H9 (cell line): ENCODE data around the gene PRPF6. TPM values are rescaled to one million over a fixed set of nuclear protein-coding genes. Genes with fewer than 3 reads are reported as not detected.

Experiments used
- DNase-seq: peaks from one replicate; pipeline ENCODE4 v3.0.0-alpha.2; 2017
- H2AFZ ChIP-seq: one replicate; pipeline ENCODE4 v1.6.1; 2013; ENCODE audit warnings: mild to moderate bottlenecking, low read length, control low read depth, moderate library complexity
- H2AK5ac ChIP-seq: 2 replicates; pipeline ENCODE4 v1.6.1; 2013; ENCODE audit warnings: low read length, control low read depth, mixed read lengths; ENCODE audit not compliant: insufficient read length
- H2BK120ac ChIP-seq: one replicate; pipeline ENCODE4 v1.6.1; 2013; ENCODE audit warnings: low read depth, mild to moderate bottlenecking, low read length, control low read depth, inconsistent platforms; ENCODE audit not compliant: poor library complexity, severe bottlenecking
- H2BK12ac ChIP-seq: 2 replicates; pipeline ENCODE4 v1.6.1; 2013; ENCODE audit warnings: low read length, control low read depth, mixed read lengths, low read depth; ENCODE audit not compliant: insufficient read length
- H2BK15ac ChIP-seq: 2 replicates; pipeline ENCODE4 v1.6.1; 2013; ENCODE audit warnings: low read depth, low read length, control low read depth
- H2BK20ac ChIP-seq: one replicate; pipeline ENCODE4 v1.6.1; 2013; ENCODE audit warnings: low read depth, mild to moderate bottlenecking, low read length, control low read depth, inconsistent platforms; ENCODE audit not compliant: poor library complexity, severe bottlenecking
- H2BK5ac ChIP-seq: 2 replicates; pipeline ENCODE4 v1.6.1; 2013; ENCODE audit warnings: low read length, control low read depth, mixed read lengths; ENCODE audit not compliant: insufficient read length
- H3K14ac ChIP-seq: 2 replicates; pipeline ENCODE4 v1.6.1; 2013; ENCODE audit warnings: low read length, control low read depth; ENCODE audit not compliant: insufficient read depth
- H3K18ac ChIP-seq: 2 replicates; pipeline ENCODE4 v1.6.1; 2013; ENCODE audit warnings: low read depth, mild to moderate bottlenecking, mixed read lengths, low read length, control low read depth; ENCODE audit not compliant: insufficient read length
- H3K23ac ChIP-seq: 2 replicates; pipeline ENCODE4 v1.6.1; 2013; ENCODE audit warnings: low read length, control low read depth, mixed read lengths, low read depth; ENCODE audit not compliant: insufficient read length
- H3K23me2 ChIP-seq: 2 replicates; pipeline ENCODE4 v1.6.1; 2013; ENCODE audit warnings: low read depth, mild to moderate bottlenecking, mixed read lengths, low read length, control low read depth; ENCODE audit not compliant: insufficient read length, poor library complexity, severe bottlenecking
- H3K27ac ChIP-seq: 2 replicates; pipeline ENCODE4 v1.5.1; 2013; ENCODE audit warnings: low read length, control low read depth, mixed read lengths, low read depth; ENCODE audit not compliant: insufficient read length
- H3K27me3 ChIP-seq: 2 replicates; pipeline ENCODE4 v1.6.1; 2013; ENCODE audit warnings: low read length, control low read depth, inconsistent platforms; ENCODE audit not compliant: insufficient read depth
- H3K4ac ChIP-seq: 2 replicates; pipeline ENCODE4 v1.6.1; 2013; ENCODE audit warnings: low read depth, mild to moderate bottlenecking, control low read depth, inconsistent platforms, low read length, moderate library complexity
- H3K4me1 ChIP-seq: 2 replicates; pipeline ENCODE4 v1.6.1; 2013; ENCODE audit warnings: low read length, control low read depth, inconsistent platforms; ENCODE audit not compliant: insufficient read depth
- H3K4me2 ChIP-seq: 2 replicates; pipeline ENCODE4 v1.6.1; 2013; ENCODE audit warnings: low read length, control low read depth, mixed read lengths; ENCODE audit not compliant: insufficient read length, insufficient read depth
- H3K56ac ChIP-seq: 2 replicates; pipeline ENCODE4 v1.6.1; 2013; ENCODE audit warnings: low read depth, mild to moderate bottlenecking, mixed read lengths, low read length, control low read depth; ENCODE audit not compliant: insufficient read length
- H3K79me1 ChIP-seq: 2 replicates; pipeline ENCODE4 v1.6.1; 2013; ENCODE audit warnings: low read depth, mild to moderate bottlenecking, moderate library complexity, low read length, control low read depth, inconsistent platforms; ENCODE audit not compliant: insufficient read depth, poor library complexity, severe bottlenecking
- H3K79me2 ChIP-seq: 2 replicates; pipeline ENCODE4 v1.6.1; 2013; ENCODE audit warnings: low read length, control low read depth, inconsistent platforms; ENCODE audit not compliant: insufficient read depth
- H3K9ac ChIP-seq: 2 replicates; pipeline ENCODE4 v1.6.1; 2013; ENCODE audit warnings: low read length, control low read depth, mixed read lengths; ENCODE audit not compliant: insufficient read length; ENCODE audit errors: extremely low read depth
- H3K9me3 ChIP-seq: one replicate; pipeline ENCODE4 v1.6.1; 2013; ENCODE audit warnings: low read depth, low read length, inconsistent platforms; ENCODE audit not compliant: control insufficient read depth
- H3T11ph ChIP-seq: one replicate; pipeline ENCODE4 v1.6.1; 2013; ENCODE audit warnings: mild to moderate bottlenecking, low read length, control low read depth, inconsistent platforms
- H4K20me1 ChIP-seq: one replicate; pipeline ENCODE4 v1.6.1; 2013; ENCODE audit not compliant: control insufficient read depth, insufficient read length, insufficient read depth
- H4K5ac ChIP-seq: 2 replicates; pipeline ENCODE4 v1.6.1; 2013; ENCODE audit warnings: low read depth, mild to moderate bottlenecking, mixed read lengths, low read length, control low read depth; ENCODE audit not compliant: insufficient read length
- H4K8ac ChIP-seq: replicated peaks from 2 replicates; pipeline ENCODE4 v1.6.1; 2013; ENCODE audit warnings: low read length, control low read depth, mixed read lengths, low read depth; ENCODE audit not compliant: insufficient read length
- H4K91ac ChIP-seq: 2 replicates; pipeline ENCODE4 v1.6.1; 2013; ENCODE audit warnings: low read depth, mild to moderate bottlenecking, moderate library complexity, mixed read lengths, low read length, control low read depth; ENCODE audit not compliant: insufficient read length
- H3K27ac Mint-ChIP-seq, 3 experiments: 2 replicates in 2 of 3; 3 replicates in 1 of 3; pipeline ENCODE4 v1.8.0; 2020 to 2021; ENCODE audit warnings: mixed read lengths in 3 of 3, mild to moderate bottlenecking in 1 of 3, moderate library complexity in 1 of 3
- H3K27me3 Mint-ChIP-seq: 2 replicates; pipeline ENCODE4 v1.8.0; 2021; ENCODE audit warnings: low read depth, mild to moderate bottlenecking, moderate library complexity, mixed read lengths
- H3K36me3 Mint-ChIP-seq, 3 experiments: 2 replicates in 2 of 3; 3 replicates in 1 of 3; pipeline ENCODE4 v1.8.0; 2020 to 2021; ENCODE audit warnings: low read depth in 3 of 3, mixed read lengths in 3 of 3; ENCODE audit not compliant: insufficient read depth in 1 of 3
- H3K4me1 Mint-ChIP-seq, 2 experiments: 2 replicates each; pipeline ENCODE4 v1.8.0; 2020; ENCODE audit warnings: mixed read lengths in 2 of 2
- H3K4me3 Mint-ChIP-seq, 2 experiments: 2 replicates in 1 of 2; 3 replicates in 1 of 2; pipeline ENCODE4 v1.8.0; 2020 to 2021; ENCODE audit warnings: mild to moderate bottlenecking in 2 of 2, mixed read lengths in 2 of 2, moderate library complexity in 1 of 2
- H3K9me3 Mint-ChIP-seq, 2 experiments: 2 replicates in 1 of 2; 3 replicates in 1 of 2; pipeline ENCODE4 v1.8.0; 2020; ENCODE audit warnings: mild to moderate bottlenecking in 2 of 2, mixed read lengths in 2 of 2, moderate library complexity in 1 of 2
- WGBS: extraction: QIAGEN DNeasy Blood & Tissue Kit; methylation state at CpG from one replicate; pipeline ENCODE4 v1.1.7; 2013; ENCODE audit warnings: missing lambda C conversion rate, low lambda C conversion rate, mixed read lengths; ENCODE audit not compliant: insufficient read length; ENCODE audit errors: extremely low coverage; 5-methylcytosine and 5-hydroxymethylcytosine counted together
- total RNA-seq: library from RNA; stranded (reverse); gene quantifications from 2 replicates; pipeline ENCODE4 v1.2.1, GENCODE V29; 2021
- TF ChIP-seq, protein P1 (sequence below): fragments of 200-600 bp; sonication (generic); conservative IDR thresholded peaks from 3 replicates; pipeline ENCODE4 v1.8.0; 2021; ENCODE audit warnings: antibody characterized with exemption, mild to moderate bottlenecking

PRPF6 gene
- total RNA-seq, 1 experiment from 2014 or later = 87.9 TPM

DNA sequence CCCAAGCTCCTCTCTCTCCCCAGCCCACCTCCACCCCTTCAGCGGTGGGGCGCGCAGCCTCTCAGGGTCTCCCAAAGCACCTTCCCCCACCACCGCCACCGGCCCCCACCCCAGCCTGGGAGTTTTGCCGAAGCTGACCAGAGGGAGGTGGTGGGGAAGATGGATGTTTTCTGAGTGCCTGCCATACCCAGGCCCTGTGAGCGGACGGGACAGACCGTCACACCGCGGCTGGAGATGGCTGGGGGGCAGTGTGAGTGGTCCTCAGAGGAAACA is 60.8 kb downstream of the PRPF6 start:
- H3K27me3 Mint-ChIP-seq = peaks cover 77% of the 10 kb centered on the region
- no peak overlapping the region for H3K14ac ChIP-seq
- peaks cover 5% of the 10 kb centered on the region; the same call in 1 of the 2 replicates for H3K4me1 ChIP-seq
- peak overlapping the region; percentile 65 for H3K4me2 ChIP-seq
- H4K5ac ChIP-seq = no peak overlapping the region
- H2BK12ac ChIP-seq = no peak overlapping the region
- no peaks in the 10 kb centered on the region for H3K79me2 ChIP-seq
- H3K9me3 ChIP-seq = no peaks in the 10 kb centered on the region
- no peak overlapping the region for H4K91ac ChIP-seq
- DNase-seq = no peak
- H3K18ac ChIP-seq = no peak overlapping the region
- peaks cover 14% of the 10 kb centered on the region for H3K23me2 ChIP-seq
- H3K56ac ChIP-seq = no peak overlapping the region
- no peak overlapping the region for H2BK15ac ChIP-seq
- peaks cover 21% of the 10 kb centered on the region; the same call in 1 of the 2 replicates for H3K27me3 ChIP-seq
- H3T11ph ChIP-seq = no peak overlapping the region
- H3K9ac ChIP-seq = no peak overlapping the region
- TF ChIP-seq, protein P1, sequence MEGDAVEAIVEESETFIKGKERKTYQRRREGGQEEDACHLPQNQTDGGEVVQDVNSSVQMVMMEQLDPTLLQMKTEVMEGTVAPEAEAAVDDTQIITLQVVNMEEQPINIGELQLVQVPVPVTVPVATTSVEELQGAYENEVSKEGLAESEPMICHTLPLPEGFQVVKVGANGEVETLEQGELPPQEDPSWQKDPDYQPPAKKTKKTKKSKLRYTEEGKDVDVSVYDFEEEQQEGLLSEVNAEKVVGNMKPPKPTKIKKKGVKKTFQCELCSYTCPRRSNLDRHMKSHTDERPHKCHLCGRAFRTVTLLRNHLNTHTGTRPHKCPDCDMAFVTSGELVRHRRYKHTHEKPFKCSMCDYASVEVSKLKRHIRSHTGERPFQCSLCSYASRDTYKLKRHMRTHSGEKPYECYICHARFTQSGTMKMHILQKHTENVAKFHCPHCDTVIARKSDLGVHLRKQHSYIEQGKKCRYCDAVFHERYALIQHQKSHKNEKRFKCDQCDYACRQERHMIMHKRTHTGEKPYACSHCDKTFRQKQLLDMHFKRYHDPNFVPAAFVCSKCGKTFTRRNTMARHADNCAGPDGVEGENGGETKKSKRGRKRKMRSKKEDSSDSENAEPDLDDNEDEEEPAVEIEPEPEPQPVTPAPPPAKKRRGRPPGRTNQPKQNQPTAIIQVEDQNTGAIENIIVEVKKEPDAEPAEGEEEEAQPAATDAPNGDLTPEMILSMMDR = no peak
- no peak overlapping the region for H2AFZ ChIP-seq
- H3K36me3 Mint-ChIP-seq = peaks cover 0 to under 1% (median 0%) of the 10 kb centered on the region in 3 experiments; a peak in 2 of 7 replicates
- H3K4me1 Mint-ChIP-seq = peaks cover 22 to 28% of the 10 kb centered on the region in 2 experiments
- no peak overlapping the region for H3K4ac ChIP-seq
- no peak overlapping the region for H2BK20ac ChIP-seq
- no peak overlapping the region for H3K23ac ChIP-seq
- H2BK120ac ChIP-seq = no peak overlapping the region
- H4K20me1 ChIP-seq = no peaks in the 10 kb centered on the region
- no peak overlapping the region for H4K8ac ChIP-seq
- H3K27ac Mint-ChIP-seq = no peak overlapping the region
- peaks cover under 1 to 2% of the 10 kb centered on the region in 2 experiments; a peak in 2 of 5 replicates for H3K9me3 Mint-ChIP-seq
- no CpG with 5 or more reads among the region's 11 CpGs for WGBS
- peak overlapping the region in 1 of 2 experiments; percentile 46; a peak in 1 of 5 replicates for H3K4me3 Mint-ChIP-seq
- no peak overlapping the region for H3K27ac ChIP-seq
- H3K79me1 ChIP-seq = no peaks in the 10 kb centered on the region
- no peak overlapping the region for H2BK5ac ChIP-seq
- H2AK5ac ChIP-seq = no peak overlapping the region
